Hepatocyte (in vitro differentiated cells): ENCODE measurements around the gene ADRB2. TPM values are rescaled to one million over a fixed set of nuclear protein-coding genes. Genes with fewer than 3 reads are reported as not detected.

Experiments used
- DNase-seq: peaks from one replicate; pipeline ENCODE4 v3.0.0-alpha.2; 2016; ENCODE audit warnings: low spot score
- H2AFZ ChIP-seq: fragments of 200-600 bp; sonication (generic); 2 replicates; pipeline ENCODE4 v1.6.0; 2016; ENCODE audit warnings: antibody characterized with exemption, mild to moderate bottlenecking
- H3K27ac ChIP-seq: fragments of 200-600 bp; sonication (generic); 2 replicates; pipeline ENCODE4 v1.5.1; 2016; ENCODE audit warnings: mild to moderate bottlenecking
- H3K27me3 ChIP-seq: fragments of 200-600 bp; sonication (generic); 2 replicates; pipeline ENCODE4 v1.6.1; 2016
- H3K36me3 ChIP-seq: fragments of 200-600 bp; sonication (generic); replicated peaks from 2 replicates; pipeline ENCODE4 v1.5.1; 2016; ENCODE audit warnings: low read depth; ENCODE audit not compliant: insufficient read depth
- H3K4me1 ChIP-seq: fragments of 200-600 bp; sonication (generic); 2 replicates; pipeline ENCODE4 v1.5.1; 2016; ENCODE audit warnings: mild to moderate bottlenecking, moderate library complexity; ENCODE audit not compliant: insufficient read depth
- H3K4me2 ChIP-seq: fragments of 200-600 bp; sonication (generic); 2 replicates; pipeline ENCODE4 v1.6.0; 2016
- H3K4me3 ChIP-seq: fragments of 200-600 bp; sonication (generic); 2 replicates; pipeline ENCODE4 v1.5.1; 2016; ENCODE audit warnings: mild to moderate bottlenecking
- H3K79me2 ChIP-seq: fragments of 200-600 bp; sonication (generic); 2 replicates; pipeline ENCODE4 v1.6.0; 2017; ENCODE audit warnings: mild to moderate bottlenecking
- H3K9me2 ChIP-seq: fragments of 200-600 bp; sonication (generic); replicated peaks from 2 replicates; pipeline ENCODE4 v1.6.0; 2017; ENCODE audit warnings: mild to moderate bottlenecking; ENCODE audit not compliant: insufficient read depth
- H3K9me3 ChIP-seq: fragments of 200-600 bp; sonication (generic); 2 replicates; pipeline ENCODE4 v1.5.1; 2016; ENCODE audit warnings: low read depth, mild to moderate bottlenecking
- H4K20me1 ChIP-seq: fragments of 200-600 bp; sonication (generic); 2 replicates; pipeline ENCODE4 v1.6.0; 2016; ENCODE audit warnings: mild to moderate bottlenecking; ENCODE audit not compliant: insufficient read depth, poor library complexity, severe bottlenecking
- EZH2 ChIP-seq: fragments of 200-600 bp; sonication (generic); IDR thresholded peaks from 2 replicates; pipeline ENCODE4 v1.6.1; 2016; ENCODE audit warnings: antibody characterized with exemption, mild to moderate bottlenecking, borderline replicate concordance
- EZH2phosphoT487 ChIP-seq: fragments of 200-600 bp; sonication (generic); IDR thresholded peaks from one replicate; pipeline ENCODE4 v1.6.1; 2018; ENCODE audit warnings: antibody characterized with exemption, mild to moderate bottlenecking, low read depth, moderate library complexity; ENCODE audit not compliant: unreplicated experiment, severe bottlenecking
- WGBS: methylation state at CpG from one replicate; pipeline ENCODE4 v1.1.6; 2016; ENCODE audit warnings: low lambda C conversion rate; ENCODE audit errors: missing lambda C conversion rate; 5-methylcytosine and 5-hydroxymethylcytosine counted together
- polyA plus RNA-seq: library from polyadenylated mRNA; unstranded; fragments of >200 nt; fragmentation: Nextera tagmentation; extraction: Ambion mirVana; gene quantifications from 2 replicates; pipeline ENCODE4 v1.2.1, GENCODE V29; 2016
- total RNA-seq: library from RNA; depleted of rRNA; stranded (reverse); fragments of >200 nt; gene quantifications from 2 replicates; pipeline ENCODE4 v1.2.3, GENCODE V29; 2014
- TF ChIP-seq, protein P1 (sequence below): fragments of 200-600 bp; sonication (generic); IDR thresholded peaks from 2 replicates; pipeline ENCODE4 v1.5.1; 2016; ENCODE audit warnings: antibody characterized with exemption, mild to moderate bottlenecking; ENCODE audit not compliant: poor library complexity

Gene ADRB2
- total and polyA plus RNA-seq, 2 experiments from 2014 or later = 0.63 to 1.1 TPM

DNA sequence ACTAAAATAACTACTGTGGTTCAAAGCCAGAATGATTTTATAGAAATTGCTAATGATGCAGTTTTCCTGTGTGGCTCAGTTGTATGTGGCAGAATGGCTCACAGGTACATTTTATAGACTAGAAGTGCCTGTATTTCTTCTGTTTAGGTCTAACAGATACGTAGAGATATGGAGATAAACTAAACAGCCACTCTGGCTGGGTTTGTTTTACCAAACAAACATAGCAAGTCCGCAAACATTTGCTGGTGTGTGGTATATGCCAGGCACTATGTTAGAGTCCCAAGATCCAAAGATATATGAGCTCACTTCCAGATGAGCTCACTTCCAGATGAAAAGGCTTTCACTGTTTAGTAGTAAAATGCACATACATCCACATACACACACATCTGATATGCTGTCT lies 24.4 kb downstream of the ADRB2 start:
- Histone ChIP-seq H3K27me3 (peaks cover 4% of the 10 kb centered on the region), H3K27ac (no peak overlapping the region), H2AFZ (no peak overlapping the region), H3K4me2 (no peak overlapping the region), H3K79me2 (no peaks in the 10 kb centered on the region), H3K9me2 (no peaks in the 10 kb centered on the region), H3K36me3 (no peaks in the 10 kb centered on the region), H3K4me3 (no peak overlapping the region), H3K9me3 (no peaks in the 10 kb centered on the region), H4K20me1 (no peaks in the 10 kb centered on the region), H3K4me1 (no peaks in the 10 kb centered on the region)
- TF ChIP-seq EZH2 (no peak), EZH2phosphoT487 (no peak)
- TF ChIP-seq, protein P1, sequence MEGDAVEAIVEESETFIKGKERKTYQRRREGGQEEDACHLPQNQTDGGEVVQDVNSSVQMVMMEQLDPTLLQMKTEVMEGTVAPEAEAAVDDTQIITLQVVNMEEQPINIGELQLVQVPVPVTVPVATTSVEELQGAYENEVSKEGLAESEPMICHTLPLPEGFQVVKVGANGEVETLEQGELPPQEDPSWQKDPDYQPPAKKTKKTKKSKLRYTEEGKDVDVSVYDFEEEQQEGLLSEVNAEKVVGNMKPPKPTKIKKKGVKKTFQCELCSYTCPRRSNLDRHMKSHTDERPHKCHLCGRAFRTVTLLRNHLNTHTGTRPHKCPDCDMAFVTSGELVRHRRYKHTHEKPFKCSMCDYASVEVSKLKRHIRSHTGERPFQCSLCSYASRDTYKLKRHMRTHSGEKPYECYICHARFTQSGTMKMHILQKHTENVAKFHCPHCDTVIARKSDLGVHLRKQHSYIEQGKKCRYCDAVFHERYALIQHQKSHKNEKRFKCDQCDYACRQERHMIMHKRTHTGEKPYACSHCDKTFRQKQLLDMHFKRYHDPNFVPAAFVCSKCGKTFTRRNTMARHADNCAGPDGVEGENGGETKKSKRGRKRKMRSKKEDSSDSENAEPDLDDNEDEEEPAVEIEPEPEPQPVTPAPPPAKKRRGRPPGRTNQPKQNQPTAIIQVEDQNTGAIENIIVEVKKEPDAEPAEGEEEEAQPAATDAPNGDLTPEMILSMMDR = no peak
- WGBS = 37% methylated on average over 2 of the region's 2 CpGs
- DNase-seq = no peak

DNA sequence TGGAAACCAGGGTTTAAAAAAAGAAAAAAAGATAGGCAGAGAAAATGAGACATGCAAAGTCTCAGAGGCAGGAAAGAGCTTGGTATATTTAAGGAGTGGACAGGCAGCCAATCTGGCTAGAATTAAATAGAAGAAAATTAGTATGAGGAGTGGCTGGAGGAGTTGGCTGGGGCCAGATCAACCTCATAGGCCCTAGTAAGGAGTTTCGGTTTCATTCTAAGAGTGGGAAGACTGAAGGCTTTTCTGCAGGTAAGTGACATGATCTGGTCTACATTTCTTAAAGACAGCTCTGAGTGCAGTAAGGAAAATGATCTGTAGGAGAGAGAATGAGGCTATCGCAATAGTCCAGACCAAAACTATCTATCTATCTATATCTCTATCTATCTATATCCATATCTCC lies 27.5 kb downstream of the ADRB2 start:
- H3K27ac ChIP-seq = no peak overlapping the region
- H3K36me3 ChIP-seq = no peaks in the 10 kb centered on the region
- H3K4me3 ChIP-seq = no peak overlapping the region
- H4K20me1 ChIP-seq = no peaks in the 10 kb centered on the region
- no peak overlapping the region for H2AFZ ChIP-seq
- H3K27me3 ChIP-seq = peaks cover 4% of the 10 kb centered on the region
- no peaks in the 10 kb centered on the region for H3K4me1 ChIP-seq
- H3K9me3 ChIP-seq = no peaks in the 10 kb centered on the region
- H3K9me2 ChIP-seq = no peaks in the 10 kb centered on the region
- no peaks in the 10 kb centered on the region for H3K79me2 ChIP-seq
- no peak overlapping the region for H3K4me2 ChIP-seq
- DNase-seq = no peak
- TF ChIP-seq, protein P1 = no peak
- TF ChIP-seq EZH2phosphoT487 = no peak
- no peak for TF ChIP-seq EZH2
- WGBS = 95% methylated on average over 2 of the region's 2 CpGs

DNA sequence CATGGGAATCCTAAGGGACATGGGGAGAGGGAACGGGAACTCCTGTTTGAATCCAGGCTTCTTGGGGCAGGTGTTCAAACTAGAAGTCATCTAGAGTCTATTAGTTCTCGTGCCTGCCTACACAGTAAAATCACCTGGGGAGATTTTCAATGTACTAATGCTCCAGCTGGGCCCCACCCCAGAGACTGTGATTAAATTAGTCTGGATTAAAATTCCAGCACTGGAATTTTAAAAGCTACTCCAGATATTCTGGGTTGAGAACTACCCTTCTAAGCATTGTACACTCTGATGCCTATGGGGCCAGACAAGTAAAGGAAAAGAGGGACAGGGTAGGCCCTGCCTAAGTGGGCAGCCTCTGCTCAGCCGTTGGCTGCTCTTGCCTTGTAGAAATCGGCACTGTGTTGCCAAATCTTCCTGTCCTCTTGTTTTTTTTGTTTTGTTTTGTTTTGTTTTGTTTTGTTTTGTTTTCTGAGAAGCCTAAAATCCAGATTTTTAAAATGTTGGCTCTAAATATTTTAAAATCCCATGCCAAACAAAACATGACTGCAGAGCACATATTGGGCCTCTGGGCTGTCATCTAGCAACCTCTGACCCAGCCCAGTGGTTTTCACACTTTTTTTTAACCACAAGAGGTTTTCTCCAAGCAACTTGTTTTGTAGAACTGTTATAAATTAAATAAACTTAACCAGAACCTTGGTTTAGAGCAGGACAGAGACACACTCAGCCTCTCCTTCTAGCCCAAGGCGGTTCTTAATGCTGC lies 29.0 kb downstream of the ADRB2 start:
- Histone ChIP-seq H3K36me3 (no peaks in the 10 kb centered on the region), H2AFZ (no peak overlapping the region), H4K20me1 (no peaks in the 10 kb centered on the region), H3K9me3 (no peaks in the 10 kb centered on the region), H3K27ac (no peak overlapping the region), H3K27me3 (peaks cover 4% of the 10 kb centered on the region), H3K9me2 (no peaks in the 10 kb centered on the region), H3K4me1 (no peaks in the 10 kb centered on the region), H3K79me2 (no peaks in the 10 kb centered on the region), H3K4me3 (no peak overlapping the region), H3K4me2 (no peak overlapping the region)
- DNase-seq = no peak
- no peak for TF ChIP-seq EZH2
- TF ChIP-seq, protein P1 = no peak
- TF ChIP-seq EZH2phosphoT487 = no peak
- 96% methylated on average over 5 of the region's 5 CpGs for WGBS
